Measurements from ENCODE around the gene FSD1.

Gene FSD1

GRCh38 chr19:4359627-4360000, 55.2 kb downstream of the FSD1 start:
- no peak for DNase-seq (ENCODE audit: low spot score)
- TF ChIP-seq CTCF (IDR thresholded peaks at IDR 0.05; ENCODE audit: extremely low read depth, insufficient read depth, missing control alignments), result no peak
- in situ Hi-C loops (cut with MboI; ENCODE audit: low pct_unique_long_range_greater_than_20kb, low sequenced_read_pairs, unreplicated experiment), result loop anchor here (10.0 kb wide), 1 partner anchor 85 kb away; the partner anchor contains the start of gene SHD

GRCh38 chr19:4360081-4360569, 55.7 kb downstream of the FSD1 start:
- no peak for DNase-seq (ENCODE audit: low spot score)
- no peak for TF ChIP-seq CTCF (IDR thresholded peaks at IDR 0.05; ENCODE audit: extremely low read depth, insufficient read depth, missing control alignments)
- in situ Hi-C loops (cut with MboI; ENCODE audit: low pct_unique_long_range_greater_than_20kb, low sequenced_read_pairs, unreplicated experiment), result no loop called here

GRCh38 chr19:4360641-4361151, 56.3 kb downstream of the FSD1 start:
- DNase-seq (ENCODE audit: low spot score), result no peak
- TF ChIP-seq CTCF (IDR thresholded peaks at IDR 0.05; ENCODE audit: extremely low read depth, insufficient read depth, missing control alignments), result no peak
- in situ Hi-C loops (cut with MboI; ENCODE audit: low pct_unique_long_range_greater_than_20kb, low sequenced_read_pairs, unreplicated experiment), result no loop called here

GRCh38 chr19:4361152-4362046, 57.0 kb downstream of the FSD1 start:
- DNase-seq (ENCODE audit: low spot score), result no peak
- in situ Hi-C loops (cut with MboI; ENCODE audit: low pct_unique_long_range_greater_than_20kb, low sequenced_read_pairs, unreplicated experiment), result no loop called here
- no peak for TF ChIP-seq CTCF (IDR thresholded peaks at IDR 0.05; ENCODE audit: extremely low read depth, insufficient read depth, missing control alignments)

GRCh38 chr19:4362101-4362828, 57.9 kb downstream of the FSD1 start:
- in situ Hi-C loops (cut with MboI; ENCODE audit: low pct_unique_long_range_greater_than_20kb, low sequenced_read_pairs, unreplicated experiment), result no loop called here
- DNase-seq (ENCODE audit: low spot score), result no peak
- TF ChIP-seq CTCF (IDR thresholded peaks at IDR 0.05; ENCODE audit: extremely low read depth, insufficient read depth, missing control alignments), result no peak

- no peak for TF ChIP-seq CTCF (IDR thresholded peaks at IDR 0.05; ENCODE audit: extremely low read depth, insufficient read depth, missing control alignments)
- DNase-seq (ENCODE audit: low spot score), result no peak
- in situ Hi-C loops (cut with MboI; ENCODE audit: low pct_unique_long_range_greater_than_20kb, low sequenced_read_pairs, unreplicated experiment), result no loop called here
These were observed 58.6 kb downstream of the FSD1 start for GRCh38 chr19:4362831-4363545.
